Nephron progenitor cell (in vitro differentiated cells): ENCODE measurements around the gene ACAA2.
A peak's percentile ranks its signal among the peaks of the same experiment; 100 is the strongest.

Experiments used
- DNase-seq: peaks from one replicate; pipeline ENCODE4 v3.0.0; 2021
- H3K27ac Mint-ChIP-seq: 2 replicates; pipeline ENCODE4 v1.8.0; 2021; ENCODE audit warnings: mild to moderate bottlenecking, moderate library complexity, mixed read lengths
- H3K27me3 Mint-ChIP-seq: 2 replicates; pipeline ENCODE4 v1.8.0; 2021; ENCODE audit warnings: mild to moderate bottlenecking, low read depth, mixed read lengths; ENCODE audit not compliant: poor library complexity
- H3K36me3 Mint-ChIP-seq: 2 replicates; pipeline ENCODE4 v1.8.0; 2021; ENCODE audit warnings: low read depth, mixed read lengths
- H3K4me1 Mint-ChIP-seq: 2 replicates; pipeline ENCODE4 v1.8.0; 2021; ENCODE audit warnings: mixed read lengths
- H3K4me3 Mint-ChIP-seq: 2 replicates; pipeline ENCODE4 v1.8.0; 2021; ENCODE audit warnings: mild to moderate bottlenecking, moderate library complexity, mixed read lengths
- H3K9me3 Mint-ChIP-seq: 2 replicates; pipeline ENCODE4 v1.8.0; 2021; ENCODE audit warnings: mild to moderate bottlenecking, moderate library complexity, mixed read lengths
- TF ChIP-seq, protein P1 (sequence below): fragments of 200-600 bp; sonication (generic); IDR thresholded peaks from 2 replicates; pipeline ENCODE4 v1.5.0; 2021; ENCODE audit warnings: antibody characterized with exemption

ACAA2 gene

DNA sequence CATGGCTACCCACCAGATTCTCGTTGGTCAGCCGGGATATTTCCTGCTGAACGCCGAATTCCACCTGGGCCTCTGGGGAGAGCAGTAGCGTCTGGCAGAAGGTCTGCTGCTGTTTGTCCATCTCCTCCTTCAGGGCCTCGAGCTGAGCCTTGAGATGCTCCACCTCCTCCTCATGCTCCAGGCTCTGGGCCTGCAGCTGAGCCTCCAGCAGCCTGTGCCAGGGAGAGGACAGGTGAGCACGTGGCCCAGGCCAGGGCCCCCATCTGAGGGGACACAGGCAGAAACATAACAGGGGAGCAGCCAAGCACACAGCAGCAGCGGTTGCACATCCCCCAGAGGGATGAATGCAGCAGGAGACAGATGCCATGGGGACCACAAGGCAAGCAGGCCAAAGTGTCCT, 40.1 kb upstream of the ACAA2 start:
- H3K36me3 Mint-ChIP-seq = no peaks in the 10 kb centered on the region
- H3K4me1 Mint-ChIP-seq = peaks cover 16% of the 10 kb centered on the region
- H3K27me3 Mint-ChIP-seq = peaks cover 6% of the 10 kb centered on the region
- DNase-seq = no peak
- no peak overlapping the region for H3K4me3 Mint-ChIP-seq
- TF ChIP-seq, protein P1, sequence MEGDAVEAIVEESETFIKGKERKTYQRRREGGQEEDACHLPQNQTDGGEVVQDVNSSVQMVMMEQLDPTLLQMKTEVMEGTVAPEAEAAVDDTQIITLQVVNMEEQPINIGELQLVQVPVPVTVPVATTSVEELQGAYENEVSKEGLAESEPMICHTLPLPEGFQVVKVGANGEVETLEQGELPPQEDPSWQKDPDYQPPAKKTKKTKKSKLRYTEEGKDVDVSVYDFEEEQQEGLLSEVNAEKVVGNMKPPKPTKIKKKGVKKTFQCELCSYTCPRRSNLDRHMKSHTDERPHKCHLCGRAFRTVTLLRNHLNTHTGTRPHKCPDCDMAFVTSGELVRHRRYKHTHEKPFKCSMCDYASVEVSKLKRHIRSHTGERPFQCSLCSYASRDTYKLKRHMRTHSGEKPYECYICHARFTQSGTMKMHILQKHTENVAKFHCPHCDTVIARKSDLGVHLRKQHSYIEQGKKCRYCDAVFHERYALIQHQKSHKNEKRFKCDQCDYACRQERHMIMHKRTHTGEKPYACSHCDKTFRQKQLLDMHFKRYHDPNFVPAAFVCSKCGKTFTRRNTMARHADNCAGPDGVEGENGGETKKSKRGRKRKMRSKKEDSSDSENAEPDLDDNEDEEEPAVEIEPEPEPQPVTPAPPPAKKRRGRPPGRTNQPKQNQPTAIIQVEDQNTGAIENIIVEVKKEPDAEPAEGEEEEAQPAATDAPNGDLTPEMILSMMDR = no peak
- no peak overlapping the region for H3K27ac Mint-ChIP-seq
- no peaks in the 10 kb centered on the region for H3K9me3 Mint-ChIP-seq

DNA sequence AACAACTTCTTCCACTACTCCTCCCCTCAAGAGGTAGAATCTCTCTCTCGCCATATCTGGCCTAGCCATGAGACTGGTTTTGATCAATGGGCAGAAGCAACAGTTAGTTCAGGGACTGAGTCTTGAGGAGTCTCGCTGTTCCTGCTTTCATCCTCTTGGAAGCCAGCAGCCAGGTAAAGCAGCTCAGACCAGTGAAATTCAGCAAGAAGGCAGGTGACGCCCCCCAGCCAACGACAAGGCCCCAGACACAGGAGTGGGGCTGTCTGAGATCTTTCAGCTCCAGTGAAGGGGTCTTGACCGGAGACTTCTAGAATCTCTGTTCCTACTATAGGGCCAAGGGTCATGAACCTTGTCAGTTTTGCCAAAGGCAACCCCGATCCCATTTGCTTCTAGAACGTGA, 39.7 kb upstream of the ACAA2 start:
- Mint-ChIP-seq H3K4me3 (no peak overlapping the region), H3K36me3 (no peaks in the 10 kb centered on the region), H3K4me1 (peaks cover 12% of the 10 kb centered on the region), H3K27me3 (peaks cover 3% of the 10 kb centered on the region), H3K9me3 (no peaks in the 10 kb centered on the region), H3K27ac (no peak overlapping the region)
- DNase-seq = no peak
- TF ChIP-seq, protein P1 = no peak

DNA sequence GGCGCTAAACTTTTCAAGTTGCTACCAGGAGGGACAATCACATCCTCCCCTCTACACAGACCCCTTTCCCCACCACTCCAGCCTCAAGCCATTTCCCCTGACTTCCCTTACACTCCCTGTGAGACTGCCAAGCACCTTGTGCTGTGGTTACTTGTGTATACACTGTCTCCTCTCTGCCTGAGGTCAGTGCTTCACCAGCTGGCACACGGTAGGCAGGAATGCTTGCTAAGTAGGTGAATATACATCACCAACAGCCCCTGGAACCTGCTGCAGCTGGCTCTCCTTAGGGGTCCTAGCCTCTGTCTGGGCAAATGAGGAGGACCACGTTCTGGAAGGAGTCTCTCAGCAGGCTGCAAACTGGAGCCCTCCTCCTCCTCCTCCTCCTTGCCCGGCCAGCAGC, 38.3 kb upstream of the ACAA2 start:
- no peaks in the 10 kb centered on the region for H3K9me3 Mint-ChIP-seq
- no peak overlapping the region for H3K4me3 Mint-ChIP-seq
- H3K27ac Mint-ChIP-seq = peak overlapping the region; percentile 62
- no peaks in the 10 kb centered on the region for H3K36me3 Mint-ChIP-seq
- TF ChIP-seq, protein P1 = no peak
- no peak for DNase-seq
- peaks cover 13% of the 10 kb centered on the region for H3K4me1 Mint-ChIP-seq
- H3K27me3 Mint-ChIP-seq = peaks cover 3% of the 10 kb centered on the region

DNA sequence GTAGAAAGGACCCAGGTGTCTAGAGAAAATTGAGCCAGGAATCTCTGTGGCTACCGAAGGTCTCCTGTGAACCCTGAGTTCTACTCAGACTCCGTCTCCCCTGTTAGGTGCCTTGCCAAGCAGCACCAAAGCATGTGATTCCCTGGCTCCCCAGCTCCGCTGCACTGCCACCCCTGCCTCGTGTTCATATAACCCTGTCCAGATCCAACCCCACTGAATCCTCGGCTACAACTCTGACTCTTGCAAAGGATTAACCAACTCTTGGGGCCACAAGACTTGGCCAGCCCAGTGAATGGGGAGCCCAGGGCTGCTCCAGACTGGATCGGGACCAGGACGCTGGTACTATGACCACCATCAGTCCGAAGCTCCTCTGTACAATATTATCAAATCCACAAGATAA, 37.3 kb upstream of the ACAA2 start:
- H3K4me1 Mint-ChIP-seq = peaks cover 20% of the 10 kb centered on the region
- H3K36me3 Mint-ChIP-seq = no peaks in the 10 kb centered on the region
- TF ChIP-seq, protein P1 = no peak
- no peak overlapping the region for H3K4me3 Mint-ChIP-seq
- DNase-seq = no peak
- H3K9me3 Mint-ChIP-seq = no peaks in the 10 kb centered on the region
- H3K27me3 Mint-ChIP-seq = peaks cover 3% of the 10 kb centered on the region
- H3K27ac Mint-ChIP-seq = no peak overlapping the region

DNA sequence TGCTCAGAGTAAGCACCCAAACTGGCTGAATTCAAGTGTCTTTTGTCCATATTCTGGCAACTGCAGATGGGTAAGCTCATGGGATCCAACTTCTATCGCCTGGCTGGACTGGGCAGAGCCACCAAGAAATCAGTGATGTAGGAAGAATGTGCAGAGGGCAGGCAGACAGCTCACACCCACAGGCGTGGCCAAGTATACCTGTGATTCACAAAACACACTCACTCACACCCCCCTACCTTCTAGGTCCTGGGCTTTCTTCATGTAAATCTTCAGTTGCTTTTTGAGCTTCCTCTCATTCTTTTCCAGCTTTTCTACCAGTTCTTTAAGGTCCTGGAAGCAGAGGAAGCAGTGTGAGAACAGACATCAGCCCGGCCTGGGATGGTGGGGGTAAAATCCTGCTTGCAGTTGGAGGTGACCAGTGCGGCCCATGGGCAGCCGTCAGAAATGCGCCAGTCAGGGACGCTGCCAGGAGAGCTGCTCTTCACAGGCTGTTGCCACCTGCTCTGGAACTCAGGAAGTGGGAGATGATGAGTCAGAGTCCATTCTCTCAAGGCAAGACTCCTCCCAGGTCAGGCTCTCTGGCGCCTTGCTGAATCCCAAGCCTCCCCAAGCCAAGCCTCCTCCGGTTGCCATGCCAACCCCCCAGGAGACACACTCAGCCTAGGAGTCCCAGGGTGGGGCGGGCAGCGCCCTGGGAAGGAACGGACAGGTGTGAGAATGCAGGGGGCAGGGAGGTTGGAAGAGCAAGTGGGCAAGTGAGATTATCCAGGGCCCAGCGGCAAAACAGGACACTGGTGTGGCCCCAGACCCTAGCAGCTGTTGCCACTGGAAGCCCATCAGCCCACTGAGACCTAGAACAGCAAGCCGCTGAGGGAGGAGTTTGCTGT, 36.2 kb upstream of the ACAA2 start:
- H3K27me3 Mint-ChIP-seq = no peaks in the 10 kb centered on the region
- TF ChIP-seq, protein P1 = no peak
- H3K9me3 Mint-ChIP-seq = no peaks in the 10 kb centered on the region
- no peak overlapping the region for H3K4me3 Mint-ChIP-seq
- no peaks in the 10 kb centered on the region for H3K36me3 Mint-ChIP-seq
- H3K27ac Mint-ChIP-seq = no peak overlapping the region
- DNase-seq = peak; percentile 26
- H3K4me1 Mint-ChIP-seq = peaks cover 29% of the 10 kb centered on the region

DNA sequence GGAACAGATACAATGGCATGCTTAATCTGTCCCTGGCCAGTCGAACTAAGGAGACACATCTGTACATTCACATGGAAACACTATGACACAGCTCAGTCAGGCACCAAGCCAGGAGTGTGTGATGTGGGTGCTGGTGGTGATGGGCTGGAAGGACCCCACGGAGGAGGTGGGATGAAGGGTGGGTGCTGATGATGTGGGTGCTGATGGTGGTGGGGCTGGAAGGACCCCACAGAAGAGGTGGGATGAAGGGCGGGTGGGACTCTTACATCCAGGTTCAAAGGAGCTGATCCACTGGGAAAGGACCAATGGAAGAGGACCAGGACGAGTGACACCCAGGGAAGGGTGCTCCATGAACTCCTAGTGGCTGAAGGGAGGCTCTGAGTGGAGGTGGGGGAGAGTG, 34.8 kb upstream of the ACAA2 start:
- no peak overlapping the region for H3K4me3 Mint-ChIP-seq
- H3K27me3 Mint-ChIP-seq = no peaks in the 10 kb centered on the region
- DNase-seq = no peak
- no peaks in the 10 kb centered on the region for H3K36me3 Mint-ChIP-seq
- H3K4me1 Mint-ChIP-seq = peaks cover 29% of the 10 kb centered on the region
- H3K9me3 Mint-ChIP-seq = no peaks in the 10 kb centered on the region
- TF ChIP-seq, protein P1 = no peak
- H3K27ac Mint-ChIP-seq = no peak overlapping the region
